Stimulated activated CD4-positive, alpha-beta T cell treated with anti-CD3 and anti-CD28 coated beads, TNF-alpha, amount 100 ng/mL, for 24 hours (primary cell): ENCODE measurements around the gene KCTD19.
A peak's percentile ranks its signal among the peaks of the same experiment; 100 is the strongest.
"Not testable (repeated sequence)": the region's sequence is repeated elsewhere in the genome, so short reads cannot be mapped to it uniquely, and the experiment has no call there.

Experiments used
- DNase-seq, 3 experiments: peaks; one replicate each; pipeline ENCODE4 v3.0.0-alpha.2; 2020; ENCODE audit warnings: low read depth in 3 of 3

Gene KCTD19

GRCh38 chr16:67326472-67327309, at the start of gene KCTD19, which contains the start of gene LRRC36:
TSS of gene KCTD19 (minus strand) at chr16:67326741. CDS start at chr16:67326707, 34 bp downstream.
TSS of gene LRRC36 (plus strand) at chr16:67326815. CDS start at chr16:67326863, 48 bp downstream.
- peak in 2 of 3 experiments; percentile 30 to 68 for DNase-seq

GRCh38 chr16:67376012-67376411, 49.5 kb upstream of the KCTD19 start:
- not testable (repeated sequence) for DNase-seq

GRCh38 chr16:67372664-67373063, 46.1 kb upstream of the KCTD19 start:
- no peak for DNase-seq

DNA sequence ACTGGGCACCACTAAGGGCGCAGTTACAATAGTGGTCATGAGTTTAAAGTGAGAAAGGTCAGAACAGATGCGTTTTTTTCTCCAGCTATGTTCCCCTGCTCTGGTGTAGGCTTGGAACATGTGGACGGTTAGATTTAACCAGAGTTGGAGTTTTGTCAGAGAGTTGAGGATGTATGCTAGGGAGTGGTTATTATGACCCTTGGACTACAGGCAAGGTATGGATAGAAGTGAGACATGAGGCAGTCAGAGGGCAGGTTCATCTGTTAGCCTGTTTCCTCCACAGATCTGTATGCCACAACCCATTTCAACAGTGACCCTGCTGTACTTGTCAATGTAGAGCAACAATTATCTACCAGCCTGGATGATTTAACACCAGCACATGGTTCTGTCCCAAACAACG, 44.1 kb upstream of the KCTD19 start:
- DNase-seq: no peak

GRCh38 chr16:67364600-67365235, 38.2 kb upstream of the KCTD19 start:
- DNase-seq: no peak

DNA sequence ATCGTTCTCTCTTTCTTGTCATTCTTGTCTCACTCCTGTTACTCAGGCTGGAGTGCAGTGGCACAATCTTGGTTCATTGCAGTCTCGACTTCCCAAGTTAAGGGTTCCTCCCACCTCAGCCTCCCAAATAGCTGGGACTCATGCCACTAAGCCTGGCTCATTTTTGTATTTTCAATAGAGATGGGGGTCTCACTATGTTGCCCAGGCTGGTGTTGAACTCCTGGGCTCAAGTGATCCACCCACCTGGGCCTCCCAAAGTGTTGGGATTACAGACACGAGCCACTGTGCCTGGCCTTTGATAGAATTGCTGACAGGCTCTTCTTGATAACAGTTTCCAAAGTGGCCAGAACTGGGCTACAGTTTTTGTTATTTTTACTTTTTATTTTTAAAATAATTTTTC, 34.5 kb upstream of the KCTD19 start:
- DNase-seq: no peak

DNA sequence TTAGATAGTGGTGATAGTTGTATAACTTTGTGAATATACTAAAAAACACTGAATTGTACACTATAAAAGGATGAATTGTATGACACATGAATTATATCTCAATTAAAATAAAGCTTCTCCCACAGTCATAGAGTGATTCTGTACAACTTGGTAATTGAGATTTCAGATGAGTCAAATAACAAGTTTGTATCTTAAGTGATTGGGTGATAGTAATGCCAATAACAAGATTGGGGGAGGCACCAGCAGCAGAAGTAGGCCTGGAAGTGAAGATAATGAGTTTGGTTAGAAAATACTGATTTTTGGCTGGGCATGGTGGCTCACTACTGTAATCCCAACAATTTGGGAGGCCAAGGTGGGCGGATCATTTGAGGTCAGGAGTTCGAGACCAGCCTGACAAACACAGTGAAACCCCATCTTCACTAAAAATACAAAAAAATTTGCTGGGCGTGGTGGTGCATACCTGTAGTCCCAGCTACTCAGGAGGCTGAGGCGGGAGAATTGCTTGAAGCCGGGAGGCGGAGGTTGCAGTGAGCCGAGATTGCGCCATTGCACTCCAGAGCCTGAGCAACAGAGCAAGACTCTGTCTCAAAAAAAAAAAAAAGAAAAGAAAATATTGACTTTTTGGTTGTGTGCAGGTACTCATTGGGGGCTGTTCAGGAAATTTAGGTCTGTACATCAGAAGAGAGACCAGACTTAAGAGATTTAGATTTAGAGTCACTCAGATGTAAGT, 33.2 kb upstream of the KCTD19 start:
- DNase-seq: not testable (repeated sequence)

DNA sequence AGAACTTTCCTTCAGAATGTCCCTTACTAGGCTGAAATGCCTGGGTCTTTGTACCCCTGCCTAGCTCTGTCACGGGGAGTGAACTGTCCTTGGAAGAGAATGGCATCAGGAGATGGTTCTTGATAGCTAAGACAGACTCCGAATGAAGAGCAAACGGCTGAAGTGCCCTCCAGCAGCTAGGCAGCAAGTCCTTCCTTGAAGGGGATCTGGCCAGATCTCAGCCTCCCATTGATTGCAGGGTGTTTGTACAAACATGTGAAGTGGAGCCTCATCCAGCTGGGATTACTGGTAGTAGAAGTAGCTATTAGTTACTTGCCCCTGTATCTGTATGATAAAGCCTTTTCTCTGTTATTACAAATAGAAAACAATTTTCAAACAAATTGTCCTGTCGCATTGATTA, 31.0 kb upstream of the KCTD19 start:
- no peak for DNase-seq

GRCh38 chr16:67356396-67356795, 29.9 kb upstream of the KCTD19 start:
- no peak for DNase-seq

DNA sequence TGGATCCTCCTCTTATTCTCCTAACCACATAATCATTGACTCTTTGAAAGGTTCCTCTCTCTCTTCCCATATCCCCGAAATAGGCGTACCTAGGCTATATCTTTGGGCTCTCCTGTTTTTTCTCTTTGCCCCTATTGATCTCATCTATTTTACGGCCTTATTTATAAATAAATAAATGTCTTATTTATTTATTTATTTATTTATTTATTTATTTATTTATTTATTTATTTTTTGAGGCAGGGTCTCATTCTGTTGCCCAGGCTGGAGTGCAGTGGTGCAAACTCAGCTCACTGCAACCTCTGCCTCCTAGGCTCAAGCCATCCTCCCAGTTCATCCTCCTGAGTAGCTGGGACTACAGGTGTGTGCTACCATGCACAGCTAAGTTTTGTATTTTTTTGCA, 25.9 kb upstream of the KCTD19 start:
- DNase-seq: not testable (repeated sequence)

DNA sequence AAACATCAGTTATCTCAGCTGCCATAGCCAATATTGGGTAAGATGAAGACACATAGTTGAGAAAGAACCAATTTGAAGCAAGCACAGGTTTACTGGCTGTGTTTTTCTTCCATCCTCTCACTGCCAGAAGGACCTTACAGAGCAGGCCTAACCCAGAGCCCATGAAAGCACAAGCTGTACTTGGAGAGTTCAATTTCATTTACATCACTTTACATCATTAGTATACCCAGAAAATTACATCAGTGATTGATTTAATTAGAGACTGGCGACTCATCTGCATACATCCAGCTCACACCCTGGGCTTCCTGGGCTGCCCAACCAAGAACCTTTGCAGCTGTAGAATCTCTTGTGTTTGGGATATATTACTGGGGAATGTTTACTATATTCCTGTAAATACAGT, 23.8 kb upstream of the KCTD19 start:
- no peak for DNase-seq

- DNase-seq: no peak
Measured at GRCh38 chr16:67349172-67349571, 22.6 kb upstream of the KCTD19 start.

GRCh38 chr16:67346341-67346740, 19.8 kb upstream of the KCTD19 start:
- DNase-seq: no peak

GRCh38 chr16:67345401-67345800, 18.9 kb upstream of the KCTD19 start:
- DNase-seq: no peak

GRCh38 chr16:67342616-67343015, 16.1 kb upstream of the KCTD19 start:
- DNase-seq: no peak

- no peak for DNase-seq
Measured at GRCh38 chr16:67341250-67341649, 14.7 kb upstream of the KCTD19 start.

DNA sequence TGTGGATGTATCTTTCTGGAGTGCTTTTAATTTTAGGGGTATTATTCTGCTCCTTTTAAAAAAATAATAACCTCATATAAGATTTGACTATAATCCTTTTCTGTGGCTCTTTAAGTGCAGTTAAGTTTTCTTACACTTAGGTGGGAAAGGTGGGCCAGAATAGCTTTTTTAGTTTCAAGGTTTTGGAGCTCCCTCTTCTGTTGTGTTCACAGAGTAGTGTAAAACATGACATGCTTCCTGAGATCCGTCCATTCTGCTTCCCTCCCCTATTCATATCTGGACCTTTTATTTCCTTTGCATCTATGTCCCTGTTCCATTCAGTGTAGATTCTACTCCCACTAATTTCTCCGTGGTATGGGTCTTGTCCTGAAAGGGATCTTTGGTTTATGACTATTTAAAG, 12.9 kb upstream of the KCTD19 start:
- no peak for DNase-seq

- no peak for DNase-seq
Measured at GRCh38 chr16:67336648-67337047, 10.1 kb upstream of the KCTD19 start.

- no peak for DNase-seq
Measured at GRCh38 chr16:67336116-67336515, 9.6 kb upstream of the KCTD19 start.

DNA sequence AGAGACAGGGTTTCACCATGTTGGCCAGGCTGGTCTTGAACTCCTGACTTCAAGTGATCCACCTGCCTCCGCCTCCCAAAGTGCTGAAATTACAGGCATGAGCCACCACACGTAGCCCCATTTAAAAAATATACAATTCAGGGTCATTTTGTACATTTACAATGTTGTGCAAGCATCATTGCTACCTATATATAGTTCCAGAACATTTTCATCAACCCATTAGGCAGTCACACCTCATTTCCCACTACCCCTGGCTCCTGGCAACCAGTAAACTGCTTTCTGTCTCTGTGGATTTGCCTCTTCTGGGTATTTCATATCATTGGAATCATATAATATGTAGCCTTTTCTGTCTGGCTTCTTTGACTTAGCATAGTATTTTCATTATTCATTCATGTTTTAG, 6.8 kb upstream of the KCTD19 start:
- no peak for DNase-seq

GRCh38 chr16:67329901-67330300, 3.4 kb upstream of the KCTD19 start:
- DNase-seq: no peak

- DNase-seq: no peak
Measured at GRCh38 chr16:67327743-67328142, 1.2 kb upstream of the KCTD19 start.

GRCh38 chr16:67326115-67326471, 448 bp downstream of the KCTD19 start:
- DNase-seq: no peak
